H1 (cell line): ENCODE data around the gene CKS1B. TPM values are rescaled to one million over a fixed set of nuclear protein-coding genes. Genes with fewer than 3 reads are reported as not detected.

Experiments used
- CTCF ChIA-PET: fragments of 300-600 bp; sonication (Branson Sonifier 250); formaldehyde crosslinking; loops from one replicate; lab custom pipeline; 2021; ENCODE audit not compliant: partially characterized antibody; lab: Charles Lee
- POLR2A ChIA-PET: fragments of 300-600 bp; sonication (Branson Sonifier 250); formaldehyde crosslinking; loops from one replicate; lab custom pipeline; 2021; ENCODE audit warnings: inconsistent platforms; ENCODE audit not compliant: partially characterized antibody; lab: Charles Lee
- DNase-seq, 2 experiments: peaks; one replicate each; pipeline versions ENCODE4 v3.0.0 to v3.0.0-alpha.2; 2010 to 2022; ENCODE audit warnings: low spot score in 2 of 2, low read depth in 1 of 2, mixed read lengths in 1 of 2
- FAIRE-seq: peaks from 2 replicates; lab custom pipeline; 2011; peaks lifted over from hg19 to GRCh38; lab: Jason Lieb, UNC
- H2AFZ ChIP-seq: 2 replicates; pipeline ENCODE4 v1.8.1; 2012; ENCODE audit warnings: low read length, inconsistent platforms
- H2AK5ac ChIP-seq: 2 replicates; pipeline ENCODE4 v1.6.1; 2013; ENCODE audit warnings: low read depth, low read length
- H2BK120ac ChIP-seq: replicated peaks from 2 replicates; pipeline ENCODE3; 2013; ENCODE audit warnings: low read depth, low read length, inconsistent platforms
- H2BK12ac ChIP-seq: 2 replicates; pipeline ENCODE4 v1.6.1; 2013; ENCODE audit warnings: low read depth, low read length
- H2BK15ac ChIP-seq: 2 replicates; pipeline ENCODE4 v1.6.1; 2013; ENCODE audit warnings: low read length
- H2BK20ac ChIP-seq: 2 replicates; pipeline ENCODE4 v1.6.1; 2013; ENCODE audit warnings: low read length
- H2BK5ac ChIP-seq: 2 replicates; pipeline ENCODE4 v1.6.1; 2013; ENCODE audit warnings: low read depth, low read length
- H3K14ac ChIP-seq: 2 replicates; pipeline ENCODE4 v1.6.1; 2013; ENCODE audit warnings: inconsistent platforms; ENCODE audit not compliant: insufficient read length
- H3K18ac ChIP-seq: 2 replicates; pipeline ENCODE4 v1.6.1; 2013; ENCODE audit warnings: low read length; ENCODE audit errors: extremely low read depth
- H3K23ac ChIP-seq: 2 replicates; pipeline ENCODE4 v1.6.1; 2013; ENCODE audit warnings: inconsistent platforms; ENCODE audit not compliant: insufficient read length
- H3K23me2 ChIP-seq: 2 replicates; pipeline ENCODE4 v1.6.1; 2013; ENCODE audit warnings: low read depth, low read length
- H3K27ac ChIP-seq: 2 replicates; pipeline ENCODE4 v1.6.1; 2011; ENCODE audit warnings: low read depth, low read length, inconsistent platforms
- H3K27me3 ChIP-seq, 4 experiments: replicated peaks in 1 of 4; 1 replicate in 1 of 4; 2 replicates in 3 of 4; pipeline versions ENCODE4 v1.6.1 to v1.8.1; 2011 to 2013; ENCODE audit warnings: low read length in 3 of 4, mild to moderate bottlenecking in 3 of 4, inconsistent platforms in 2 of 4, mixed read lengths in 2 of 4, moderate library complexity in 1 of 4; ENCODE audit not compliant: control insufficient read depth in 3 of 4, insufficient read depth in 3 of 4; ENCODE audit errors: extremely low read depth in 1 of 4
- H3K36me3 ChIP-seq, 4 experiments: 2 replicates each; pipeline versions ENCODE4 v1.6.1 to v1.8.1; 2011 to 2013; ENCODE audit warnings: mild to moderate bottlenecking in 4 of 4, low read length in 3 of 4, moderate library complexity in 2 of 4, control low read depth in 1 of 4, inconsistent platforms in 1 of 4; ENCODE audit not compliant: insufficient read depth in 4 of 4, control insufficient read depth in 2 of 4
- H3K4ac ChIP-seq: replicated peaks from 2 replicates; pipeline ENCODE3; 2013; ENCODE audit warnings: low read length, low read depth, mixed read lengths, inconsistent platforms; ENCODE audit not compliant: insufficient read length
- H3K4me1 ChIP-seq, 4 experiments: replicated peaks in 1 of 4; 1 replicate in 1 of 4; 2 replicates in 3 of 4; pipeline versions ENCODE4 v1.6.1 to v1.8.1; 2011 to 2013; ENCODE audit warnings: low read length in 3 of 4, inconsistent platforms in 2 of 4, mixed read lengths in 1 of 4; ENCODE audit not compliant: insufficient read depth in 4 of 4, control insufficient read depth in 3 of 4
- H3K4me2 ChIP-seq, 2 experiments: 2 replicates each; pipeline versions ENCODE4 v1.6.1 to v1.8.1; 2011 to 2013; ENCODE audit warnings: low read depth in 2 of 2, low read length in 2 of 2, control low read depth in 1 of 2, inconsistent platforms in 1 of 2, mild to moderate bottlenecking in 1 of 2; ENCODE audit not compliant: insufficient read depth in 1 of 2
- H3K4me3 ChIP-seq, 4 experiments: fragments of 200-600, 300-600 bp in 1 of 4; sonication (generic), shearing (Covaris generic), sonication (Bioruptor Twin) in 1 of 4; 2 replicates each; pipeline versions ENCODE4 v1.5.1 to v1.8.1; 2011 to 2016; ENCODE audit warnings: low read length in 4 of 4, low read depth in 3 of 4, control low read depth in 2 of 4, inconsistent platforms in 2 of 4, mild to moderate bottlenecking in 2 of 4, mixed read lengths in 1 of 4, moderate library complexity in 1 of 4; ENCODE audit not compliant: insufficient read depth in 2 of 4; ENCODE audit errors: extremely low read depth in 1 of 4
- H3K56ac ChIP-seq: replicated peaks from 2 replicates; pipeline ENCODE3; 2013; ENCODE audit warnings: low read depth, mild to moderate bottlenecking, mixed read lengths, low read length, inconsistent platforms; ENCODE audit not compliant: insufficient read length
- H3K79me1 ChIP-seq: 2 replicates; pipeline ENCODE4 v1.6.1; 2013; ENCODE audit warnings: low read depth, low read length, control low read depth
- H3K79me2 ChIP-seq, 2 experiments: 2 replicates each; pipeline versions ENCODE4 v1.6.1 to v1.8.1; 2012 to 2013; ENCODE audit warnings: low read length in 2 of 2, mild to moderate bottlenecking in 2 of 2, inconsistent platforms in 1 of 2; ENCODE audit not compliant: insufficient read depth in 2 of 2, control insufficient read depth in 1 of 2
- H3K9ac ChIP-seq, 4 experiments: replicated peaks in 1 of 4; 1 replicate in 1 of 4; 2 replicates in 3 of 4; pipeline versions ENCODE4 v1.6.1 to v1.8.1; 2011 to 2013; ENCODE audit warnings: low read depth in 3 of 4, low read length in 3 of 4, control low read depth in 2 of 4, mild to moderate bottlenecking in 2 of 4, moderate library complexity in 2 of 4, inconsistent platforms in 1 of 4; ENCODE audit errors: extremely low read depth in 1 of 4
- H3K9me3 ChIP-seq, 2 experiments: 2 replicates each; pipeline versions ENCODE4 v1.6.1 to v1.8.1; 2012 to 2013; ENCODE audit warnings: mild to moderate bottlenecking in 2 of 2, moderate library complexity in 2 of 2, control low read depth in 1 of 2, inconsistent platforms in 1 of 2, low read depth in 1 of 2, low read length in 1 of 2, mixed read lengths in 1 of 2; ENCODE audit not compliant: insufficient read depth in 2 of 2
- H4K20me1 ChIP-seq, 2 experiments: replicated peaks in 1 of 2; 2 replicates each; pipeline versions ENCODE3 to v1.8.1; 2011 to 2013; ENCODE audit warnings: inconsistent platforms in 2 of 2, low read length in 2 of 2, mild to moderate bottlenecking in 1 of 2; ENCODE audit not compliant: insufficient read depth in 2 of 2, control insufficient read depth in 1 of 2
- H4K5ac ChIP-seq: 2 replicates; pipeline ENCODE4 v1.6.1; 2013; ENCODE audit warnings: low read length, low read depth, mixed read lengths, inconsistent platforms; ENCODE audit not compliant: insufficient read length
- H4K8ac ChIP-seq: 2 replicates; pipeline ENCODE4 v1.8.0; 2013; ENCODE audit warnings: mild to moderate bottlenecking, moderate library complexity, low read length, inconsistent platforms; ENCODE audit not compliant: insufficient read depth; ENCODE audit errors: extremely low read depth
- H4K91ac ChIP-seq: replicated peaks from 2 replicates; pipeline ENCODE3; 2013; ENCODE audit warnings: low read length, mixed read lengths, inconsistent platforms; ENCODE audit not compliant: insufficient read length
- BACH1 ChIP-seq: IDR thresholded peaks from 2 replicates; pipeline ENCODE4 v1.6.1; 2012; ENCODE audit warnings: low read length, improper control_type of control experiment
- BCL11A ChIP-seq, 2 experiments: IDR thresholded peaks; one replicate each; pipeline ENCODE4 v1.6.1; 2011; ENCODE audit warnings: low read depth in 2 of 2, low read length in 2 of 2, mild to moderate bottlenecking in 2 of 2
- CHD1 ChIP-seq: IDR thresholded peaks from 2 replicates; pipeline ENCODE4 v1.6.1; 2012; ENCODE audit warnings: low read depth, low read length, improper control_type of control experiment
- CREB1 ChIP-seq: IDR thresholded peaks from 2 replicates; pipeline ENCODE4 v1.6.1; 2012; ENCODE audit warnings: inconsistent platforms
- HDAC6 ChIP-seq: IDR thresholded peaks from one replicate; pipeline ENCODE4 v1.7.1; 2012; ENCODE audit warnings: low read depth, mild to moderate bottlenecking, inconsistent platforms, low read length, moderate library complexity
- KDM4A ChIP-seq: IDR thresholded peaks from one replicate; pipeline ENCODE4 v1.7.1; 2012; ENCODE audit warnings: low read depth, mild to moderate bottlenecking, moderate library complexity, low read length, inconsistent platforms; ENCODE audit not compliant: severe bottlenecking
- POLR2A ChIP-seq, 2 experiments: IDR thresholded peaks; 1 replicate in 1 of 2; 2 replicates in 1 of 2; pipeline ENCODE4 v1.6.1; 2011; ENCODE audit warnings: low read depth in 2 of 2, low read length in 2 of 2, mild to moderate bottlenecking in 2 of 2; ENCODE audit errors: control extremely low read depth in 1 of 2
- SP2 ChIP-seq: IDR thresholded peaks from 2 replicates; pipeline ENCODE4 v1.6.1; 2012; ENCODE audit warnings: mild to moderate bottlenecking, low read length, inconsistent platforms
- WGBS, 2 experiments: shearing (Covaris generic) in 1 of 2; methylation state at CpG; one replicate each; pipeline versions ENCODE4 v1.1.6 to v1.1.7; 2013 to 2015; ENCODE audit warnings: low lambda C conversion rate in 2 of 2, mixed read lengths in 2 of 2, inconsistent platforms in 1 of 2, low coverage in 1 of 2, missing lambda C conversion rate in 1 of 2; ENCODE audit not compliant: insufficient replicate concordance in 2 of 2, insufficient coverage in 1 of 2, insufficient read length in 1 of 2; ENCODE audit errors: extremely low coverage in 1 of 2, missing lambda C conversion rate in 1 of 2; 5-methylcytosine and 5-hydroxymethylcytosine counted together
- polyA plus RNA-seq, 7 experiments: library from polyadenylated mRNA; depleted of rRNA in 3 of 7; stranded (reverse) in 5 of 7; unstranded in 2 of 7; fragments of >200 nt in 5 of 7; fragments of 200-250 nt in 2 of 7; gene quantifications; 1 replicate in 5 of 7; 2 replicates in 1 of 7; 4 replicates in 1 of 7; pipeline versions ENCODE4 v1.2.1 to v1.2.3, GENCODE V29; 2011 to 2013; ENCODE audit warnings: missing spikeins in 2 of 7, mixed read lengths in 2 of 7
- total RNA-seq: library from RNA; stranded (reverse); fragmentation: NEBNext Ultra II Directional; extraction: Animal tissue kit (Norgen Biotek cat#: 25700); gene quantifications from 2 replicates; pipeline ENCODE4 v1.2.1, GENCODE V29; 2021
- TF ChIP-seq, protein P1 (sequence below): IDR thresholded peaks from 2 replicates; pipeline ENCODE4 v1.6.1; 2011; ENCODE audit warnings: low read length, improper control_type of control experiment
- TF ChIP-seq, protein P2 (sequence below): IDR thresholded peaks from 2 replicates; pipeline ENCODE4 v1.6.1; 2012; ENCODE audit warnings: inconsistent platforms

CKS1B gene
- total and polyA plus RNA-seq, 2 of the 8 experiments (the other 6 are each of a cell fraction or from before 2014, with no cell fraction given): 294 to 1,025 TPM

- POLR2A ChIA-PET: interaction anchor here (0.9 to 18.6 kb wide), 10 partner anchors 9 to 392 kb away, joined by 3 to 662 read pairs (median 4); partner anchors contain the start of genes CHRNB2, CKS1B, FLAD1 and LENEP
- Histone ChIP-seq H3K36me3 (peaks cover 10 to 28% (median 23%) of the 10 kb centered on the region in 4 experiments; a peak in 7 of 8 replicates), H3K79me2 (peaks cover 0 to 13% of the 10 kb centered on the region in 2 experiments; a peak in 3 of 4 replicates), H3K27me3 (no peaks in the 10 kb centered on the region; a peak in 1 of 7 replicates), H2AFZ (no peak overlapping the region), H3K4me3 (peak overlapping the region; percentile 50 to 84 (median 54)), H3K18ac (no peak overlapping the region), H3K4me2 (peak overlapping the region; percentile 67 to 81), H2BK120ac (no peak overlapping the region), H4K20me1 (peaks cover 1 to 8% of the 10 kb centered on the region in 2 experiments), H2BK15ac (no peak overlapping the region), H3K23ac (no peak overlapping the region), H4K91ac (no peak overlapping the region), H3K9ac (peak overlapping the region in 3 of 4 experiments; percentile 12 to 96 (median 95); a peak in 5 of 7 replicates), H3K9me3 (no peaks in the 10 kb centered on the region), H3K14ac (no peak overlapping the region), H3K23me2 (peaks cover 4% of the 10 kb centered on the region), H3K4ac (no peak overlapping the region), H3K4me1 (peaks cover 4 to 13% (median 6%) of the 10 kb centered on the region in 4 experiments), H2BK12ac (no peak overlapping the region), H4K8ac (no peak overlapping the region), H2AK5ac (no peak overlapping the region), H2BK5ac (no peak overlapping the region), H4K5ac (no peak overlapping the region), H3K79me1 (peaks cover 4% of the 10 kb centered on the region), H2BK20ac (no peak overlapping the region), H3K27ac (no peak overlapping the region), H3K56ac (no peak overlapping the region)
- CTCF ChIA-PET: interaction anchor here (0.6 to 8.2 kb wide), 8 partner anchors 10 to 775 kb away, joined by 3 to 113 read pairs (median 4); partner anchors contain the start of genes ADAM15, LENEP and SHC1
- FAIRE-seq (no peak), DNase-seq (no peak)
- WGBS, 2 experiments: 74% methylated on average over 10 of the region's 10 CpGs; no CpG with 5 or more reads in 1 of the 2 experiments
- no peak for TF ChIP-seq SP2
- no peak for TF ChIP-seq CREB1
- TF ChIP-seq BACH1: no peak
- TF ChIP-seq CHD1: no peak
- TF ChIP-seq, protein P1, sequence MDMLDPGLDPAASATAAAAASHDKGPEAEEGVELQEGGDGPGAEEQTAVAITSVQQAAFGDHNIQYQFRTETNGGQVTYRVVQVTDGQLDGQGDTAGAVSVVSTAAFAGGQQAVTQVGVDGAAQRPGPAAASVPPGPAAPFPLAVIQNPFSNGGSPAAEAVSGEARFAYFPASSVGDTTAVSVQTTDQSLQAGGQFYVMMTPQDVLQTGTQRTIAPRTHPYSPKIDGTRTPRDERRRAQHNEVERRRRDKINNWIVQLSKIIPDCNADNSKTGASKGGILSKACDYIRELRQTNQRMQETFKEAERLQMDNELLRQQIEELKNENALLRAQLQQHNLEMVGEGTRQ: no peak
- TF ChIP-seq, protein P2, sequence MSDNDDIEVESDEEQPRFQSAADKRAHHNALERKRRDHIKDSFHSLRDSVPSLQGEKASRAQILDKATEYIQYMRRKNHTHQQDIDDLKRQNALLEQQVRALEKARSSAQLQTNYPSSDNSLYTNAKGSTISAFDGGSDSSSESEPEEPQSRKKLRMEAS: no peak
- no peak for TF ChIP-seq POLR2A (IDR thresholded peaks at IDR 0.05; ENCODE audit: control extremely low read depth in 1 of 2, low read depth in 2 of 2, low read length in 2 of 2)
- no peak for TF ChIP-seq KDM4A
- TF ChIP-seq HDAC6: no peak
- TF ChIP-seq BCL11A (IDR thresholded peaks at IDR 0.05; ENCODE audit: low read depth in 2 of 2, low read length in 2 of 2): no peak
Observed at GRCh38 chr1:154960446-154961136, 13.9 kb upstream of the CKS1B start.
